ENCODE data around the gene MAN1C1. TPM values are rescaled to one million over a fixed set of nuclear protein-coding genes. Genes with fewer than 3 reads are reported as not detected.
"Not testable (repeated sequence)": the region's sequence is repeated elsewhere in the genome, so short reads cannot be mapped to it uniquely, and the experiment has no call there.

MAN1C1 gene
- polyA plus RNA-seq, 3 donors: 15.6 to 16.9 (median 16.9) TPM

GRCh38 chr1:25579292-25580252 is 37.0 kb upstream of the MAN1C1 start:
- no peak for DNase-seq

- no peak for DNase-seq
Observed at GRCh38 chr1:25580927-25581326, 35.7 kb upstream of the MAN1C1 start.

- no peak for DNase-seq
Observed at GRCh38 chr1:25581764-25582163, 34.8 kb upstream of the MAN1C1 start.

GRCh38 chr1:25583519-25584370 is 32.8 kb upstream of the MAN1C1 start:
- DNase-seq: no peak

- no peak for DNase-seq
Observed at GRCh38 chr1:25586181-25586588, 30.4 kb upstream of the MAN1C1 start.

GRCh38 chr1:25587290-25587689 is 29.3 kb upstream of the MAN1C1 start:
- no peak for DNase-seq

- not testable (repeated sequence) for DNase-seq
Observed at GRCh38 chr1:25588224-25588623, 28.4 kb upstream of the MAN1C1 start.

GRCh38 chr1:25588786-25589185 is 27.8 kb upstream of the MAN1C1 start:
- DNase-seq: not testable (repeated sequence)

GRCh38 chr1:25590096-25590824 is 26.3 kb upstream of the MAN1C1 start:
- DNase-seq: no peak

- DNase-seq: no peak
Observed at GRCh38 chr1:25593861-25594260, 22.7 kb upstream of the MAN1C1 start.

GRCh38 chr1:25594971-25595370 is 21.6 kb upstream of the MAN1C1 start:
- no peak for DNase-seq

GRCh38 chr1:25596641-25597040 is 19.9 kb upstream of the MAN1C1 start:
- not testable (repeated sequence) for DNase-seq

- no peak for DNase-seq
Observed at GRCh38 chr1:25598879-25599278, 17.7 kb upstream of the MAN1C1 start.

- DNase-seq: no peak
Observed at GRCh38 chr1:25599969-25600610, 16.5 kb upstream of the MAN1C1 start.

GRCh38 chr1:25600971-25601699 is 15.5 kb upstream of the MAN1C1 start:
- DNase-seq: not testable (repeated sequence)

- DNase-seq: not testable (repeated sequence)
Observed at GRCh38 chr1:25603779-25604538, 12.6 kb upstream of the MAN1C1 start.

- DNase-seq: no peak
Observed at GRCh38 chr1:25607123-25607522, 9.5 kb upstream of the MAN1C1 start.

GRCh38 chr1:25608488-25609178 is 8.0 kb upstream of the MAN1C1 start:
- peak; percentile 76 for DNase-seq

GRCh38 chr1:25609921-25610320 is 6.7 kb upstream of the MAN1C1 start:
- no peak for DNase-seq

Measured in renal pelvis (tissue), 4 donors.